ENCODE results near the gene KCNMA1. TPM values are rescaled to one million over a fixed set of nuclear protein-coding genes. Genes with fewer than 3 reads are reported as not detected.

The KCNMA1 gene
- total RNA-seq, 1 experiment from 2014 or later: 20.7 TPM

- DNase-seq: no peak
- ChIA-PET CTCF (no interaction called here), POLR2A (no interaction called here)
- intact Hi-C loops (cut with micrococcal nuclease; ENCODE audit: unreplicated experiment): no loop called here
- no peaks in the 10 kb centered on the region for H3K27me3 Mint-ChIP-seq (ENCODE audit: insufficient read depth, unreplicated experiment)
- H3K4me3 Mint-ChIP-seq (ENCODE audit: unreplicated experiment): no peak overlapping the region
- Histone ChIP-seq H3K27me3 (replicated peaks; ENCODE audit: control insufficient read depth, insufficient read depth, low read length) (no peaks in the 10 kb centered on the region), H3K36me3 (ENCODE audit: control insufficient read depth, insufficient read depth, low read length) (no peaks in the 10 kb centered on the region; the same call in 1 of the 2 replicates), H3K9me3 (no peaks in the 10 kb centered on the region), H3K4me1 (peaks cover 18% of the 10 kb centered on the region), H3K4me3 (ENCODE audit: low read depth, low read length) (no peak overlapping the region)
- no TSS peak for BruUV-seq (replicated peaks)
- no peak overlapping the region for H3K27ac Mint-ChIP-seq (ENCODE audit: unreplicated experiment)
- no peak for TF ChIP-seq CTCF (IDR thresholded peaks at IDR 0.05; ENCODE audit: insufficient read depth in 1 of 2, low read depth in 1 of 2, low read length in 1 of 2, severe bottlenecking in 1 of 2, unreplicated experiment in 1 of 2)
- H3K36me3 Mint-ChIP-seq (ENCODE audit: insufficient read depth, unreplicated experiment): no peaks in the 10 kb centered on the region
- peaks cover 9% of the 10 kb centered on the region for H3K4me1 Mint-ChIP-seq (ENCODE audit: low read depth, unreplicated experiment)
- H3K9me3 Mint-ChIP-seq (ENCODE audit: unreplicated experiment): no peaks in the 10 kb centered on the region
Observed at GRCh38 chr10:77380723-77381122, 256.9 kb downstream of the KCNMA1 start.

GRCh38 chr10:77380191-77380590, 257.4 kb downstream of the KCNMA1 start:
- H3K27ac Mint-ChIP-seq (ENCODE audit: unreplicated experiment): no peak overlapping the region

More at GRCh38 chr10:77380191-77380590, 257.4 kb downstream of the KCNMA1 start:
- BruUV-seq (replicated peaks): no TSS peak
- H3K36me3 Mint-ChIP-seq (ENCODE audit: insufficient read depth, unreplicated experiment): no peaks in the 10 kb centered on the region
- Histone ChIP-seq H3K36me3 (ENCODE audit: control insufficient read depth, insufficient read depth, low read length) (no peaks in the 10 kb centered on the region; the same call in 1 of the 2 replicates), H3K4me1 (peaks cover 16% of the 10 kb centered on the region), H3K27me3 (replicated peaks; ENCODE audit: control insufficient read depth, insufficient read depth, low read length) (no peaks in the 10 kb centered on the region), H3K4me3 (ENCODE audit: low read depth, low read length) (no peak overlapping the region), H3K9me3 (no peaks in the 10 kb centered on the region)
- no peak overlapping the region for H3K4me3 Mint-ChIP-seq (ENCODE audit: unreplicated experiment)
- no peaks in the 10 kb centered on the region for H3K27me3 Mint-ChIP-seq (ENCODE audit: insufficient read depth, unreplicated experiment)
- ChIA-PET POLR2A (no interaction called here), CTCF (no interaction called here)
- H3K4me1 Mint-ChIP-seq (ENCODE audit: low read depth, unreplicated experiment): peaks cover 4% of the 10 kb centered on the region
- no peaks in the 10 kb centered on the region for H3K9me3 Mint-ChIP-seq (ENCODE audit: unreplicated experiment)
- TF ChIP-seq CTCF (IDR thresholded peaks at IDR 0.05; ENCODE audit: insufficient read depth in 1 of 2, low read depth in 1 of 2, low read length in 1 of 2, severe bottlenecking in 1 of 2, unreplicated experiment in 1 of 2): no peak
- no peak for DNase-seq
- intact Hi-C loops (cut with micrococcal nuclease; ENCODE audit: unreplicated experiment): no loop called here
